HUES6 (cell line): ENCODE results near the gene KRT16.

Source experiments
- H3K27ac ChIP-seq: 2 replicates; pipeline ENCODE4 v1.7.0; 2013; ENCODE audit warnings: low read depth, mild to moderate bottlenecking, low read length, inconsistent platforms
- H3K27me3 ChIP-seq: 2 replicates; pipeline ENCODE4 v1.6.1; 2013; ENCODE audit warnings: low read length; ENCODE audit not compliant: control insufficient read depth, insufficient read depth
- H3K36me3 ChIP-seq: 2 replicates; pipeline ENCODE4 v1.6.1; 2013; ENCODE audit warnings: low read length; ENCODE audit not compliant: control insufficient read depth, insufficient read depth
- H3K4me1 ChIP-seq: 2 replicates; pipeline ENCODE4 v1.6.1; 2013; ENCODE audit warnings: low read length; ENCODE audit not compliant: control insufficient read depth, insufficient read depth
- H3K4me3 ChIP-seq: 2 replicates; pipeline ENCODE4 v1.5.1; 2013; ENCODE audit warnings: low read depth, low read length
- H3K9ac ChIP-seq: one replicate; pipeline ENCODE4 v1.6.1; 2013; ENCODE audit warnings: mild to moderate bottlenecking, low read length
- H3K9me3 ChIP-seq: 2 replicates; pipeline ENCODE4 v1.6.1; 2013; ENCODE audit warnings: low read depth, low read length; ENCODE audit not compliant: control insufficient read depth, insufficient read depth

Gene KRT16

DNA sequence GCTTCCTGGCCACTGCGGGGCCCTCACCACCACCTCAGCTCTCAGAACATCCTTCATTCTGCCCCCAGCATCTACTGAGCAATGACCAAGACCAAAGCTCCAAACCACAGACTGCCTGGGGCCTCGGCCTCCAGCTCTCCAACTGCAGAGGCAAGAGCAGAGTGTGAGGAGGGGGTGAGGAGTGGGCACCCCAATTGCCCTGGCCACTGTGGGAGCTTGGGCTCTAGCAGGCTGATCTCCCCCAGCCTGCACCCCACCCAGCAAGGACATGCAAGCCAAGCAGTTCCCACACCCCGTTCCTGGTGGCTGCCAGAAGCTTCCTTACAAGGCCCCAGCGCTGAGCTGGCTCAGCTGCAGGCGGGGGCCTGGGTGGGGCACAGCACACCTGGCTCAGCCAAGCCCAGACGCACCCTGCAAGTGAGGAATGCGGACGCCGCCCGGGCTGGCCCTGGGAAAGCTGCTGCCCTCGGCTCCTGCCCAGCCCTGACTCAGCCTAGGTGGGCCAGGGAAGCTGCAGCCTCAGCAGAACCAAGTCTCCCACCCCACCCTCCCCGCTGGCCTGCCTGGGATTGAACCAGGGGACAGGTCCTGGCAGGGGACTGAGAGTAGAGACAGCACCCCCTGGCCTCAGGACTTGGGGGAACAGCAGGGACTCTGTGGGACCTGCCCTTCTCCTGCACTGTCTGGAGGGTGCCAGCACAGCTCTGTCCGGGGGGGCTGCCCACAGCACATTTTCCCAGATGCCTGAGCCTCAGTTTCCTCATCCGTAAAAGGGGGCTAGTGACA lies 41.5 kb upstream of the KRT16 start:
- Histone ChIP-seq H3K27me3 (no peaks in the 10 kb centered on the region), H3K4me1 (peaks cover 20% of the 10 kb centered on the region), H3K9ac (no peak overlapping the region), H3K4me3 (no peak overlapping the region), H3K27ac (no peak overlapping the region), H3K36me3 (no peaks in the 10 kb centered on the region), H3K9me3 (no peaks in the 10 kb centered on the region)

DNA sequence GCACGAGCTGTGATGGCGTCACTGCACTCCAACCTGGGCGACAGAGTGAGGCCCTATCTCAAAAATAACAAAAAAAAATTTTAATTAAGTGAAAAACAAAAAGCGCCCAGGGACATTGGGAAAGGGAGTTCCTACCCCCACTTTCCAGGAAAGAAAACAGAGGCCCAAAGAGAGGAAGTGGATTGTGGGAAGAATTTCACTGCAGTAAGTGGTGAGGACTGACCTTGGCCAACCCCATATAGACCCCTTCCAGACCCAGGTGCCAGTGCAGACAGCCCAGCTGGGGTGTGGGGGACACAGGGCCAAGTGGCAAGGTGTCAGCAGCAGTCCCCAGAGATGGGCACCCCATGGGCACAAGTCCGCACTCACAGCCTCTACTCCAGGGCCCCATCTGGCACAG lies 40.9 kb upstream of the KRT16 start:
- Histone ChIP-seq H3K4me1 (peaks cover 22% of the 10 kb centered on the region), H3K27ac (no peak overlapping the region)

DNA sequence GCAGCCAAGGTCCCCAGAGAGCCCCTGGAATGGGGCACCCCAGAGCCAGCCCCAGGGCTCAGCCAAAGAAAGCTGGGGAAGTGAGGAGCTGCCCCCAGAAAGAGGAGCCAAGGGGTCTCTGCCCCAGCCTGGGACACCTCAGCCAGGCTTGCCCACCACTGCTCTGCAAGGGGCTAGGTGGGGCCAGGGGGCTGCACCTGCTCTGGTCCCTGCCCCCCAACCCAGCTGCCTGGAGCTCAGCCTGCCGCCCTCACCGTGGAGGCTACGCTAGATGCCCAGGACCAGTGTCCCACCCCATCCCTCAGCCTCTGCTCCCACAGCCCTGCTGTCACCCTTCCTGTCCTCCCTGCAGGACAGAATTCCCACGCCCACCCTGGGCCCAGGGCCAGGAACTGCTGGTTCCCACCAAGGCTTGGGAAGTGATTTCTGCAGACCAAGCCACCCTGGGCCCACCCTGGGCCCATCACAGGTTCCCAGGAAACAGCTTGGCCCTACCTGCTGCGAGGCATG lies 39.9 kb upstream of the KRT16 start:
- Histone ChIP-seq H3K4me1 (peaks cover 29% of the 10 kb centered on the region), H3K36me3 (no peaks in the 10 kb centered on the region), H3K9me3 (no peaks in the 10 kb centered on the region), H3K27me3 (peaks cover 2% of the 10 kb centered on the region; the same call in 1 of the 2 replicates), H3K27ac (no peak overlapping the region), H3K4me3 (no peak overlapping the region), H3K9ac (no peak overlapping the region)

More for the DNA sequence above, 40.9 kb upstream of the KRT16 start:
- H3K27me3 ChIP-seq = peaks cover 1% of the 10 kb centered on the region; the same call in 1 of the 2 replicates
- no peak overlapping the region for H3K9ac ChIP-seq
- H3K4me3 ChIP-seq = no peak overlapping the region
- no peaks in the 10 kb centered on the region for H3K36me3 ChIP-seq
- H3K9me3 ChIP-seq = no peaks in the 10 kb centered on the region

- Histone ChIP-seq H3K27me3 (peaks cover 2% of the 10 kb centered on the region; the same call in 1 of the 2 replicates), H3K27ac (no peak overlapping the region)
These were observed 39.3 kb upstream of the KRT16 start for GRCh38 chr17:41651625-41652460.

DNA sequence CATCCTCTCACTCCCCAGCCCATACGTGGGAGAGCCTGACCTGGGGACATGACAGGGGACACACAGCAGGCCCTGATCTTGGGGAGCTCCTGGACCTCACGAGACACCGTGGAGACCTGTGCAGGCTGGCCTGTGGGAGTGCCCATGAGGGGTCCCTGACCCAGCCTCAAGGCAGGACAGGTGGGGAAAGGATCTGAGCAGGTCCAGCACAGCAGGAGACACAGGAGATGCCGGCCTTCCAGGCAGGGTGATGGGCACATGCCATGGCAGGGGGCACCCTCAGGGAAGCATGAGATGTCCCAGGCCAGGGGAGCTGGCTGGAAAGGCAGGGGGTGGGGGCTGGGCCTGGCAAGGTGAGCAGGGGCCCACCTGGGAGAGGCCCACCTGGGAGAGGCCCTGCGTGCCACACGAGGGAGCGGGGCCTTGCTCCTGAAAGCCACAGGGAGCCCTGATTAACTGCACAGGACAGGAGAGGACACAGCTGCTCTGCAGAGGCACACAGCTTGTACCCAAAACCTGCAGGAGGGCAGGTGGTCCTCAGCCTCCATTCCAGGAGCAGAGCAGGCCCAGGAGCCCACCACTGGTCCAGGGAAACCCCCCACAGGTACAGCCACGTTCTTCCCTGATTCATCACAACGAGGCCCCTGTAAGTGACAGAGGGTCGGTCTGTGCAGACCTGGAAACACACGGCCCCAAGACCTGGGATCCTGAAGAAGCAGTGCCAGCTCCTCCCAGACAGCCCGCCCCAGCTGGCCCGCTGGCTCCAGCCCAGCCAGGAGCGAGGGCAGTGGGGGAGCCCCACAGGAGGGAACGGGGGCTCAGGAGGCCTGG lies 38.4 kb upstream of the KRT16 start:
- Histone ChIP-seq H3K9ac (no peak overlapping the region), H3K27me3 (peaks cover 2% of the 10 kb centered on the region; the same call in 1 of the 2 replicates), H3K4me1 (peaks cover 28% of the 10 kb centered on the region), H3K9me3 (no peaks in the 10 kb centered on the region), H3K36me3 (no peaks in the 10 kb centered on the region), H3K27ac (no peak overlapping the region), H3K4me3 (no peak overlapping the region)

More at GRCh38 chr17:41651625-41652460, 39.3 kb upstream of the KRT16 start:
- no peak overlapping the region for H3K9ac ChIP-seq
- no peaks in the 10 kb centered on the region for H3K36me3 ChIP-seq
- no peaks in the 10 kb centered on the region for H3K9me3 ChIP-seq
- peaks cover 31% of the 10 kb centered on the region for H3K4me1 ChIP-seq
- no peak overlapping the region for H3K4me3 ChIP-seq

GRCh38 chr17:41649923-41650519 lies 37.5 kb upstream of the KRT16 start:
- Histone ChIP-seq H3K27me3 (peaks cover 2% of the 10 kb centered on the region; the same call in 1 of the 2 replicates), H3K9ac (no peak overlapping the region)

DNA sequence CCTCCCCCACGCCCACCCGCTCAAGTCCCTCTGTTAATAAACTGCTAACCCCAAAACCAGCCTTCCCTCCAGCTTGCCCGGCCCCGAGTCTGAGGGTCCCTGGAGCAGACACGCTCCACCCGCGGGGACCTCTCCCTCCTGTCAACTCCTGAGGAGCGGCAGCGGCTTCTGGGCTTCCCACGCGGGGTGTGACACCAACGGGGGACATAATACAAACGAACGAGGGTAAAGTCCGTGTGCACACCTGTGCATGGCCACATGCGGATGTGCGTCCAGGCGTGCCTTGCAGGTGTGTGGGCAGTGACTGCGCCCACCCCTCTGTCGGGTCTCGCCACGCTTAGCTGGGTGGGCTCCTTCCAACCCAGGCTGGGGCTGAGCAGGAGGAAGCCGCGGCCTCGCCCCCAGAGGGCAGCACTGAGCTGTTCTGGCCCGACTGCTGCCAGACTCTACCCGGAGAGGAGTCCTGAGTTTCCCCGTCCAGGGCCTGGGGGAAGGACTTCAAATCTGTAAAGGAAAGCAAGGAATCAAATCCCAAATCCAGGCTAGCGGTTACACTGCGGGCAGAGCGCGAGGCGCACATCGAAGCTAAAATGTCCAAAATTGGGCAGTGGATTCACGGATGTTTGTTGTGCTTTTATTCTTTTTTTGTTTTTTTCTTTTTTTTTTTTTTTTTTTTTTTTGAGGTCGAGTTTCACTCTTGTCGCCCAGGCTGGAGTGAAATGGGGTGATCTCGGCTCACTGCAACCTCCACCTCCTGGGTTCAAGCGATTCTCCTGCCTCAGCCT lies 36.0 kb upstream of the KRT16 start:
- peak overlapping the region; percentile 38 for H3K9ac ChIP-seq
- no peak overlapping the region for H3K27ac ChIP-seq
- peaks cover 2% of the 10 kb centered on the region; the same call in 1 of the 2 replicates for H3K27me3 ChIP-seq
- H3K4me3 ChIP-seq = peak overlapping the region; percentile 75
- no peaks in the 10 kb centered on the region for H3K9me3 ChIP-seq
- H3K36me3 ChIP-seq = no peaks in the 10 kb centered on the region
- peaks cover 18% of the 10 kb centered on the region for H3K4me1 ChIP-seq

More at GRCh38 chr17:41649923-41650519, 37.5 kb upstream of the KRT16 start:
- Histone ChIP-seq H3K4me1 (peaks cover 23% of the 10 kb centered on the region), H3K9me3 (no peaks in the 10 kb centered on the region), H3K27ac (no peak overlapping the region), H3K36me3 (no peaks in the 10 kb centered on the region), H3K4me3 (no peak overlapping the region)

GRCh38 chr17:41647940-41648410 lies 35.4 kb upstream of the KRT16 start:
- Histone ChIP-seq H3K36me3 (no peaks in the 10 kb centered on the region), H3K9me3 (no peaks in the 10 kb centered on the region), H3K4me1 (peaks cover 17% of the 10 kb centered on the region), H3K27me3 (peaks cover 2% of the 10 kb centered on the region; the same call in 1 of the 2 replicates), H3K9ac (no peak overlapping the region), H3K27ac (no peak overlapping the region), H3K4me3 (peak overlapping the region; percentile 75)

DNA sequence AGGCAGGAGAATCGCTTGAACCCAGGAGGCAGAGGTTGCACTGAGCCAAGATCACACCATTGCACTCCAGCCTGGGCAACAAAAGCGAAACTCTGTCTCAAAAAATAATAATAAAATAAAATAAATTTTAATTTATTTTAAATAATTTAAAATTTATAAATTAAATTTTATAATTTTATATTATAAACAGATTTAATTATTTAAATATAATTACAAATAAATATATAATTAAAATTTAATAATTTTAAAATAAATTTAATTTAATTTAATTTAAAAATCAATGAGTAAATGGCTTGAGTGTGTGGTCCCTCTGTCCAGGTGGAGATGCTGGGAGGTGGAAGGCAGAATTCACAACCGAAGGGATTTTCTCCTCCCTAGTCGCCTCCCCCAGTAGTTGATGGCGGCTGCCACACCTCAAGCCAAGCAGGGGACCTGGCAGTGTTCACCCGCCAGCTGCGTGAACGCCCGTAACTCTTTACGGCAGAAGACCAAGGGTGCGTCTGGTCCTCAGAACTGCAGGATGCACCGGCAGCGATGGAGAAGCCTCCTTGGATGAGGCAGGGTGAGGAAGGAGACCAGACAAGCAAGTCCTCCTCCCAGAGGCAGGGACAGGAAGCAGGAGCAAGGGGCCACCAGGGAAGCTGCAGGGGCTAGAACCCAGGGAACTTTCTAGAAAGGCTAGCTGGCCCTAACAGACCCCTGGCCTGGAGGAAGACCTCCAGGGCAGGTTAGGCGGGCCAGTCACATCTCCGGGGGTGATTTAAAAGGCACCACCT lies 34.7 kb upstream of the KRT16 start:
- H3K36me3 ChIP-seq = no peaks in the 10 kb centered on the region
- no peak overlapping the region for H3K4me3 ChIP-seq
- no peak overlapping the region for H3K9ac ChIP-seq
- H3K4me1 ChIP-seq = peaks cover 17% of the 10 kb centered on the region
- H3K9me3 ChIP-seq = no peaks in the 10 kb centered on the region
- H3K27ac ChIP-seq = no peak overlapping the region
- H3K27me3 ChIP-seq = peaks cover 2% of the 10 kb centered on the region; the same call in 1 of the 2 replicates
